K562 (cell line): ENCODE results near the gene ESR2. TPM values are rescaled to one million over a fixed set of nuclear protein-coding genes. Genes with fewer than 3 reads are reported as not detected.

Experiments used
- ARID1B ChIP-seq: fragments of 450-650 bp; IDR thresholded peaks from 2 replicates; pipeline ENCODE4 v1.6.1; 2016; ENCODE audit warnings: antibody characterized with exemption, mild to moderate bottlenecking, inconsistent platforms
- CBX2 ChIP-seq: fragments of 200-600 bp; sonication (generic); IDR thresholded peaks from one replicate; pipeline ENCODE4 v1.6.1; 2012; ENCODE audit warnings: mild to moderate bottlenecking, low read length, inconsistent platforms; ENCODE audit not compliant: insufficient read depth, poor library complexity, severe bottlenecking
- CBX3 ChIP-seq, 2 experiments: IDR thresholded peaks; 1 replicate in 1 of 2; 2 replicates in 1 of 2; pipeline ENCODE4 v1.6.1; 2012; ENCODE audit warnings: inconsistent platforms in 2 of 2, low read length in 2 of 2, borderline replicate concordance in 1 of 2, control low read depth in 1 of 2
- E2F5 ChIP-seq: sonication (generic); formaldehyde crosslinking; IDR thresholded peaks from 2 replicates; pipeline ENCODE4 v1.8.0; 2022; ENCODE audit warnings: mild to moderate bottlenecking, missing genetic modification reagents
- ELK3 ChIP-seq: fragments of 450-650 bp; formaldehyde crosslinking; IDR thresholded peaks from 2 replicates; pipeline ENCODE4 v1.4.0; 2020; ENCODE audit warnings: mild to moderate bottlenecking
- EP300 ChIP-seq: IDR thresholded peaks from 2 replicates; pipeline ENCODE4 v1.6.1; 2012; ENCODE audit warnings: low read length, improper control_type of control experiment
- GATA2 ChIP-seq: sonication (generic); formaldehyde crosslinking; IDR thresholded peaks from 2 replicates; pipeline ENCODE4 v1.4.0; 2020; ENCODE audit warnings: mild to moderate bottlenecking, missing genetic modification reagents
- MAFG ChIP-seq: fragments of 450-650 bp; conservative IDR thresholded peaks from 2 replicates; pipeline ENCODE4 v1.6.1; 2016; ENCODE audit warnings: missing genetic modification characterization, missing compliant biosample characterization
- RHOXF2B ChIP-seq: fragments of 250-450 bp; sonication (Bioruptor Pico); conservative IDR thresholded peaks from 2 replicates; pipeline ENCODE4 v1.5.1; 2021
- SIN3B ChIP-seq: fragments of 450-650 bp; IDR thresholded peaks from 2 replicates; pipeline ENCODE4 v1.6.1; 2017; ENCODE audit warnings: low read depth, mild to moderate bottlenecking, moderate library complexity
- TFAM ChIP-seq: fragments of 250-450 bp; sonication (Bioruptor Pico); conservative IDR thresholded peaks from 2 replicates; pipeline ENCODE4 v1.5.0; 2021; ENCODE audit warnings: mild to moderate bottlenecking, moderate library complexity
- THRB ChIP-seq: fragments of 450-650 bp; formaldehyde crosslinking; conservative IDR thresholded peaks from 2 replicates; pipeline ENCODE4 v1.4.0; 2022; ENCODE audit warnings: mild to moderate bottlenecking, missing genetic modification characterization
- ZBTB26 ChIP-seq: fragments of 450-650 bp; formaldehyde crosslinking; IDR thresholded peaks from 2 replicates; pipeline ENCODE4 v1.4.0; 2022; ENCODE audit warnings: missing genetic modification characterization
- ZNF24 ChIP-seq: fragments of 450-650 bp; IDR thresholded peaks from 2 replicates; pipeline ENCODE4 v1.6.1; 2016
- ZNF274 ChIP-seq: IDR thresholded peaks from 2 replicates; pipeline ENCODE4 v1.6.1; 2011; ENCODE audit warnings: low read depth, mild to moderate bottlenecking, low read length, moderate library complexity, borderline replicate concordance
- ZNF561 ChIP-seq: fragments of 450-650 bp; formaldehyde crosslinking; conservative IDR thresholded peaks from 2 replicates; pipeline ENCODE4 v1.4.0; 2020; ENCODE audit warnings: mild to moderate bottlenecking, moderate library complexity
- ZNF57 ChIP-seq: fragments of 450-650 bp; formaldehyde crosslinking; IDR thresholded peaks from 2 replicates; pipeline ENCODE4 v1.4.0; 2020; ENCODE audit warnings: mild to moderate bottlenecking, moderate library complexity
- ZNF592 ChIP-seq: fragments of 450-650 bp; IDR thresholded peaks from 2 replicates; pipeline ENCODE4 v1.6.1; 2017; ENCODE audit warnings: antibody characterized with exemption, mild to moderate bottlenecking
- ZNF778 ChIP-seq: fragments of 450-650 bp; formaldehyde crosslinking; IDR thresholded peaks from 2 replicates; pipeline ENCODE4 v1.4.0; 2020; ENCODE audit warnings: mild to moderate bottlenecking, moderate library complexity
- ZSCAN29 ChIP-seq: fragments of 450-650 bp; IDR thresholded peaks from 2 replicates; pipeline ENCODE4 v1.6.1; 2017
- polyA plus RNA-seq, 8 experiments: library from polyadenylated mRNA; depleted of rRNA in 4 of 8; stranded (reverse) in 5 of 8; unstranded in 3 of 8; fragments of >200 nt; fragmentation: Nextera tagmentation in 2 of 8; fragmentation: Illumina TruSeq in 1 of 8; extraction: Ambion mirVana in 2 of 8; extraction: Trizol in 1 of 8; gene quantifications; 2 replicates each; pipeline versions ENCODE4 v1.2.1 to v1.2.3, GENCODE V29; 2011 to 2014; ENCODE audit warnings: inconsistent platforms in 1 of 8, missing spikeins in 1 of 8
- total RNA-seq, 7 experiments: library from RNA; depleted of rRNA in 6 of 7; stranded (reverse); fragments of >200 nt in 6 of 7; fragmentation: Illumina TruSeq in 2 of 7; extraction: Trizol in 2 of 7; gene quantifications; 2 replicates each; pipeline versions ENCODE4 v1.2.1 to v1.2.3, GENCODE V29; 2011 to 2021; ENCODE audit warnings: low replicate concordance in 1 of 7

The ESR2 gene
- total and polyA plus RNA-seq, 9 of the 15 experiments (the other 6 are each of a cell fraction or from before 2014, with no cell fraction given), result 0.07 to 3.8 (median 2.0) TPM

DNA sequence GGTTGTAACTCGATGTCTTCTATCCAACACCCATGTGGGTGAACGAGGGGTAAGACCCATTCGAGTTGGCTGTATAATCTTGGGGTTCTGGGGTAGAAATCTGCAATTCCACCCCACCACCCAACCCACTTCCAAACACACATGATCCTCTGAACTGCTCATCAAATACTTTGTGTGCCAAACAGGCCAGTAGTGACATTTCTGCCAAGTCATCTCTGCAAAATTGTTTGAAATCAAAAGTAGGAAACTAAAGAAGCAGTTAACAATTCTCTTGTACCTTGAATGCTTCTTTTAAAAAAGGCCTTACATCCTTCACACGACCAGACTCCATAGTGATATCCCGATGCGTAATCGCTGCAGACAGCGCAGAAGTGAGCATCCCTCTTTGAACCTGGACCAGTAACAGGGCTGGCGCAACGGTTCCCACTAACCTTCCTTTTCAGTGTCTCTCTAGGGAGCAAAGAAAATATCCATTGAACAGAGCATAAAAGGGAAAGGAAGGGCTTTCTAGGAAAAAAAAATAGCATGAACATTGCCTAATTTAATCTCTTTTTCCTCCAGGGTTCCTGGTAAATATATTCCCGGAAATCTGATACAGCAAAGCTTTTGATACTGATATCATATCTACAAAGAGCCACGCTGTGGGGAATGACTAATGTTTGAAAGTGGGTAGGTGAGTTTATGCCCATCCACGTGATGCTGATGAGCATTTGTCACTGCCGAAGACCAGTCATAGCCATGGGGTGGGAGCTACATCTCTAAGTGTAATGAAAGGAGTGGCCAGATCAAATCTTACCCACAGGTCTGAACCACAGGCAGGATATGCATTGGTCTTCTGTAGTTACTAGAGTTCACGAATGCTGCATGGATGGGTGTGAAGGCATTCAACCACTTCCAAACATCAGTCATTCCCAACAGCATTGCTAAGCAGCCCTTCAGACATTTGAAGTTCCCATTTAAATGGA, 14.2 kb downstream of the ESR2 start (continued):
- no peak for TF ChIP-seq CBX3 (IDR thresholded peaks at IDR 0.05; ENCODE audit: borderline replicate concordance in 1 of 2, low read length in 2 of 2)
- TF ChIP-seq ZBTB26 (CRISPR knock-in tag), result no peak
- peak; percentile 78 for TF ChIP-seq MAFG
- peak; percentile 90 for TF ChIP-seq ARID1B
- 0 out of 2 replicates have a peak, but pooled peaks have one; percentile 30 for TF ChIP-seq GATA2 (CRISPR knock-in tag)
- no peak for TF ChIP-seq CBX2
- TF ChIP-seq ZNF274, result no peak
- no peak for TF ChIP-seq ZNF778 (CRISPR knock-in tag)
- TF ChIP-seq ZSCAN29, result no peak
- TF ChIP-seq SIN3B, result no peak
- TF ChIP-seq RHOXF2B (CRISPR knock-in tag), result no peak
- no peak for TF ChIP-seq E2F5 (CRISPR knock-in tag)
- peak; percentile 48; the same call in 1 of the 2 replicates for TF ChIP-seq ZNF592
- TF ChIP-seq ZNF57, result no peak
- TF ChIP-seq ZNF24, result no peak
- TF ChIP-seq THRB (CRISPR knock-in tag), result no peak
- TF ChIP-seq EP300, result peak; percentile 94
- no peak for TF ChIP-seq ZNF561
- no peak for TF ChIP-seq ELK3 (CRISPR knock-in tag)
- no peak for TF ChIP-seq TFAM (CRISPR knock-in tag)
